Panc1 (cell line): ENCODE measurements around the gene SLC9A3. TPM values are rescaled to one million over a fixed set of nuclear protein-coding genes. Genes with fewer than 3 reads are reported as not detected.

Source experiments
- ATAC-seq: fragments of 200-7000 bp; cut with Tn5 transposase; 2 replicates; pipeline ENCODE4 v1.9.1; 2020; ENCODE audit warnings: mild to moderate bottlenecking, moderate library complexity
- BruUV-seq: library from RNA; stranded (reverse); fragments of 400-500 nt; replicated peaks from 2 replicates; lab custom pipeline; 2021; lab: Mats Ljungman, UMichigan
- CTCF ChIA-PET: fragments of 300-600 bp; sonication (Branson Sonifier 250); formaldehyde crosslinking; loops from one replicate; lab custom pipeline; 2022; ENCODE audit warnings: antibody characterized with exemption; lab: Charles Lee
- POLR2A ChIA-PET: fragments of 300-600 bp; sonication (Branson Sonifier 250); formaldehyde crosslinking; loops from one replicate; lab custom pipeline; 2022; ENCODE audit warnings: antibody characterized with exemption; lab: Charles Lee
- DNase-seq: peaks from one replicate; pipeline ENCODE4 v3.0.0-alpha.2; 2010; ENCODE audit warnings: low read depth, low spot score
- H3K27ac ChIP-seq: 2 replicates; pipeline ENCODE4 v1.5.1; 2011; ENCODE audit warnings: mild to moderate bottlenecking, low read length, inconsistent platforms
- H3K27me3 ChIP-seq: fragments of 200-500 bp; sonication (Bioruptor generic); 2 replicates; pipeline ENCODE4 v1.6.0; 2014; ENCODE audit warnings: low read length, inconsistent platforms; ENCODE audit not compliant: control insufficient read depth, insufficient read depth
- H3K36me3 ChIP-seq: fragments of 200-500 bp; sonication (Bioruptor generic); 2 replicates; pipeline ENCODE4 v1.5.1; 2014; ENCODE audit warnings: inconsistent platforms, mild to moderate bottlenecking, low read length, moderate library complexity; ENCODE audit not compliant: control insufficient read depth, insufficient read depth
- H3K4me1 ChIP-seq: 2 replicates; pipeline ENCODE4 v1.5.1; 2011; ENCODE audit warnings: inconsistent platforms, mild to moderate bottlenecking, low read length, moderate library complexity; ENCODE audit not compliant: control insufficient read depth, insufficient read depth
- H3K4me3 ChIP-seq, 2 experiments: 2 replicates each; pipeline ENCODE4 v1.5.1; 2011 to 2012; ENCODE audit warnings: low read depth in 2 of 2, low read length in 2 of 2, mild to moderate bottlenecking in 2 of 2, inconsistent platforms in 1 of 2, moderate library complexity in 1 of 2
- H3K9me3 ChIP-seq: fragments of 200-500 bp; sonication (Bioruptor generic); 2 replicates; pipeline ENCODE4 v1.5.1; 2014; ENCODE audit warnings: low read depth, mild to moderate bottlenecking, inconsistent platforms, low read length, moderate library complexity; ENCODE audit not compliant: control insufficient read depth, insufficient read depth
- POLR2AphosphoS5 ChIP-seq: IDR thresholded peaks from 2 replicates; pipeline ENCODE4 v1.6.1; 2012; ENCODE audit warnings: mild to moderate bottlenecking, low read depth, low read length, moderate library complexity
- SIN3A ChIP-seq: IDR thresholded peaks from 2 replicates; pipeline ENCODE4 v1.6.1; 2012; ENCODE audit warnings: low read depth, mild to moderate bottlenecking, low read length, moderate library complexity, borderline replicate concordance; ENCODE audit not compliant: insufficient read depth
- TCF7L2 ChIP-seq: IDR thresholded peaks from 2 replicates; pipeline ENCODE4 v1.6.1; 2011; ENCODE audit warnings: mild to moderate bottlenecking, low read depth, low read length, inconsistent platforms
- in situ Hi-C: cut with HindIII; loops from 2 replicates; pipeline ENCODE4 v1.10.0; 2016; ENCODE audit warnings: low sequenced_read_pairs, low pct_unique_long_range_greater_than_20kb
- intact Hi-C: fragments of 100-400 bp; cut with micrococcal nuclease; formaldehyde crosslinking; loops from one replicate; pipeline ENCODE4 v1.10.0; 2022; ENCODE audit not compliant: unreplicated experiment
- total RNA-seq: library from RNA; stranded (reverse); gene quantifications from one replicate; pipeline ENCODE4 v1.2.1, GENCODE V29; 2021; ENCODE audit not compliant: unreplicated experiment
- TF ChIP-seq, protein P1 (sequence below): fragments of 450-650 bp; IDR thresholded peaks from 2 replicates; pipeline ENCODE4 v1.5.1; 2017; ENCODE audit warnings: mild to moderate bottlenecking
- TF ChIP-seq, protein P2 (sequence below), 2 experiments: IDR thresholded peaks; 2 replicates each; pipeline ENCODE4 v1.6.1; 2011 to 2012; ENCODE audit warnings: low read depth in 2 of 2, control low read depth in 1 of 2, low read length in 1 of 2, mild to moderate bottlenecking in 1 of 2, moderate library complexity in 1 of 2; ENCODE audit not compliant: insufficient read depth in 1 of 2

Gene SLC9A3
- total RNA-seq, 1 experiment from 2014 or later: 2.0 TPM

DNA sequence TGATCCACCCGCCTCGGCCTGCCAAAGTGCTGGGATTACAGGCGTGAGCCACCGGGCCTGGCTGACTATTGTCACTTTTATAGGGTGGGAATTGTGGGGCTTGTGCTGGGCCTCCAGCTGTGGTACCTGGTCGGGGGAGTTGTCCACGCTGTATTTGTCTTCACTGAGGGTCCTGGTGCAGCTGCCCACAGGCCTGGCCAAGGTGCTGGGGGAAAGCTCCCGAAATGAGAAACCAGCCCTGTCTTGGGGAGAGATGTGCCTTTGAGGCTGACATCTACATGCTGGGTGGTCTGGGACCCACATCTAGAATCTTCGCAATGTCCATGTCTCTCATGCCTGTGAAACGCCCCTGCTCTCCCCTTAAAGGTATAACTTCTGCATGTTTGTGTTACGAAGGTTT, 78.7 kb downstream of the SLC9A3 start:
- in situ Hi-C loops: no loop called here
- H3K36me3 ChIP-seq: peaks cover 15% of the 10 kb centered on the region; the same call in 1 of the 2 replicates
- POLR2A ChIA-PET: no interaction called here

GRCh38 chr5:444226-444625, 80.0 kb downstream of the SLC9A3 start:
- intact Hi-C loops: no loop called here
- ChIA-PET POLR2A (no interaction called here), CTCF (no interaction called here)
- in situ Hi-C loops: no loop called here
- Histone ChIP-seq H3K9me3 (no peaks in the 10 kb centered on the region), H3K4me1 (peaks cover 13% of the 10 kb centered on the region), H3K4me3 (peak overlapping the region; percentile 99), H3K27me3 (no peaks in the 10 kb centered on the region), H3K36me3 (peaks cover 10% of the 10 kb centered on the region; the same call in 1 of the 2 replicates), H3K27ac (peak overlapping the region; percentile 13)
- ATAC-seq (no peak), DNase-seq (no peak)
- BruUV-seq: no TSS peak
- TF ChIP-seq POLR2AphosphoS5: no peak
- TF ChIP-seq TCF7L2: no peak
- TF ChIP-seq SIN3A: no peak
- TF ChIP-seq, protein P1, sequence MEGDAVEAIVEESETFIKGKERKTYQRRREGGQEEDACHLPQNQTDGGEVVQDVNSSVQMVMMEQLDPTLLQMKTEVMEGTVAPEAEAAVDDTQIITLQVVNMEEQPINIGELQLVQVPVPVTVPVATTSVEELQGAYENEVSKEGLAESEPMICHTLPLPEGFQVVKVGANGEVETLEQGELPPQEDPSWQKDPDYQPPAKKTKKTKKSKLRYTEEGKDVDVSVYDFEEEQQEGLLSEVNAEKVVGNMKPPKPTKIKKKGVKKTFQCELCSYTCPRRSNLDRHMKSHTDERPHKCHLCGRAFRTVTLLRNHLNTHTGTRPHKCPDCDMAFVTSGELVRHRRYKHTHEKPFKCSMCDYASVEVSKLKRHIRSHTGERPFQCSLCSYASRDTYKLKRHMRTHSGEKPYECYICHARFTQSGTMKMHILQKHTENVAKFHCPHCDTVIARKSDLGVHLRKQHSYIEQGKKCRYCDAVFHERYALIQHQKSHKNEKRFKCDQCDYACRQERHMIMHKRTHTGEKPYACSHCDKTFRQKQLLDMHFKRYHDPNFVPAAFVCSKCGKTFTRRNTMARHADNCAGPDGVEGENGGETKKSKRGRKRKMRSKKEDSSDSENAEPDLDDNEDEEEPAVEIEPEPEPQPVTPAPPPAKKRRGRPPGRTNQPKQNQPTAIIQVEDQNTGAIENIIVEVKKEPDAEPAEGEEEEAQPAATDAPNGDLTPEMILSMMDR: no peak
- TF ChIP-seq, protein P2, sequence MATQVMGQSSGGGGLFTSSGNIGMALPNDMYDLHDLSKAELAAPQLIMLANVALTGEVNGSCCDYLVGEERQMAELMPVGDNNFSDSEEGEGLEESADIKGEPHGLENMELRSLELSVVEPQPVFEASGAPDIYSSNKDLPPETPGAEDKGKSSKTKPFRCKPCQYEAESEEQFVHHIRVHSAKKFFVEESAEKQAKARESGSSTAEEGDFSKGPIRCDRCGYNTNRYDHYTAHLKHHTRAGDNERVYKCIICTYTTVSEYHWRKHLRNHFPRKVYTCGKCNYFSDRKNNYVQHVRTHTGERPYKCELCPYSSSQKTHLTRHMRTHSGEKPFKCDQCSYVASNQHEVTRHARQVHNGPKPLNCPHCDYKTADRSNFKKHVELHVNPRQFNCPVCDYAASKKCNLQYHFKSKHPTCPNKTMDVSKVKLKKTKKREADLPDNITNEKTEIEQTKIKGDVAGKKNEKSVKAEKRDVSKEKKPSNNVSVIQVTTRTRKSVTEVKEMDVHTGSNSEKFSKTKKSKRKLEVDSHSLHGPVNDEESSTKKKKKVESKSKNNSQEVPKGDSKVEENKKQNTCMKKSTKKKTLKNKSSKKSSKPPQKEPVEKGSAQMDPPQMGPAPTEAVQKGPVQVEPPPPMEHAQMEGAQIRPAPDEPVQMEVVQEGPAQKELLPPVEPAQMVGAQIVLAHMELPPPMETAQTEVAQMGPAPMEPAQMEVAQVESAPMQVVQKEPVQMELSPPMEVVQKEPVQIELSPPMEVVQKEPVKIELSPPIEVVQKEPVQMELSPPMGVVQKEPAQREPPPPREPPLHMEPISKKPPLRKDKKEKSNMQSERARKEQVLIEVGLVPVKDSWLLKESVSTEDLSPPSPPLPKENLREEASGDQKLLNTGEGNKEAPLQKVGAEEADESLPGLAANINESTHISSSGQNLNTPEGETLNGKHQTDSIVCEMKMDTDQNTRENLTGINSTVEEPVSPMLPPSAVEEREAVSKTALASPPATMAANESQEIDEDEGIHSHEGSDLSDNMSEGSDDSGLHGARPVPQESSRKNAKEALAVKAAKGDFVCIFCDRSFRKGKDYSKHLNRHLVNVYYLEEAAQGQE (IDR thresholded peaks at IDR 0.05; ENCODE audit: insufficient read depth in 1 of 2, low read depth in 2 of 2, low read length in 1 of 2): no peak

More for the DNA sequence above, 78.7 kb downstream of the SLC9A3 start:
- Histone ChIP-seq H3K27me3 (no peaks in the 10 kb centered on the region), H3K4me1 (peaks cover 13% of the 10 kb centered on the region), H3K4me3 (no peak overlapping the region), H3K27ac (no peak overlapping the region), H3K9me3 (peaks cover 4% of the 10 kb centered on the region; the same call in 1 of the 2 replicates)
- no peak for ATAC-seq
- no TSS peak for BruUV-seq
- no peak for DNase-seq
- intact Hi-C loops: no loop called here
- TF ChIP-seq, protein P2 (IDR thresholded peaks at IDR 0.05; ENCODE audit: insufficient read depth in 1 of 2, low read depth in 2 of 2, low read length in 1 of 2): no peak
- TF ChIP-seq POLR2AphosphoS5: no peak
- no peak for TF ChIP-seq SIN3A
- no peak for TF ChIP-seq TCF7L2
- TF ChIP-seq, protein P1: no peak
- CTCF ChIA-PET: interaction anchor here (0.6 kb wide), 1 partner anchor 147 kb away, joined by 3 read pairs; no protein-coding TSS in a partner anchor
